Hepatocyte (in vitro differentiated cells): ENCODE measurements around the gene LYVE1.

Experiments
- CTCF ChIP-seq: fragments of 200-600 bp; sonication (generic); IDR thresholded peaks from 2 replicates; pipeline ENCODE4 v1.5.1; 2016; ENCODE audit warnings: antibody characterized with exemption, mild to moderate bottlenecking; ENCODE audit not compliant: poor library complexity
- EZH2 ChIP-seq: fragments of 200-600 bp; sonication (generic); IDR thresholded peaks from 2 replicates; pipeline ENCODE4 v1.6.1; 2016; ENCODE audit warnings: antibody characterized with exemption, mild to moderate bottlenecking, borderline replicate concordance

GRCh38 chr11:10567446-10567845, 1.0 kb downstream of the LYVE1 start:
- TF ChIP-seq CTCF (no peak), EZH2 (no peak)
